Stomach smooth muscle (tissue), 2 donors: ENCODE results near the gene PRICKLE2.

Source experiments
- H3K27ac ChIP-seq: one replicate; pipeline ENCODE4 v1.7.0; 2013; ENCODE audit warnings: mild to moderate bottlenecking, low read length, inconsistent platforms
- H3K27me3 ChIP-seq, 2 donors: one replicate each; pipeline ENCODE4 v1.7.0; 2013; ENCODE audit warnings: low read length in 2 of 2; ENCODE audit not compliant: insufficient read depth in 2 of 2, control insufficient read depth in 1 of 2
- H3K36me3 ChIP-seq, 2 donors: one replicate each; pipeline ENCODE4 v1.7.0; 2013; ENCODE audit warnings: low read length in 2 of 2; ENCODE audit not compliant: control insufficient read depth in 2 of 2, insufficient read depth in 2 of 2
- H3K4me1 ChIP-seq: one replicate; pipeline ENCODE4 v1.7.0; 2013; ENCODE audit warnings: low read length; ENCODE audit not compliant: control insufficient read depth, insufficient read depth
- H3K4me3 ChIP-seq, 2 donors: one replicate each; pipeline ENCODE4 v1.7.0; 2013; ENCODE audit warnings: low read length in 2 of 2
- H3K9ac ChIP-seq, 2 donors: one replicate each; pipeline ENCODE4 v1.7.0; 2013; ENCODE audit warnings: low read length in 2 of 2, mild to moderate bottlenecking in 1 of 2
- H3K9me3 ChIP-seq, 2 donors: one replicate each; pipeline ENCODE4 v1.7.0; 2013; ENCODE audit warnings: low read length in 2 of 2; ENCODE audit not compliant: control insufficient read depth in 2 of 2
- donor health status: healthy.
- donor health status: Pancreatic carcinoma.

The PRICKLE2 gene

DNA sequence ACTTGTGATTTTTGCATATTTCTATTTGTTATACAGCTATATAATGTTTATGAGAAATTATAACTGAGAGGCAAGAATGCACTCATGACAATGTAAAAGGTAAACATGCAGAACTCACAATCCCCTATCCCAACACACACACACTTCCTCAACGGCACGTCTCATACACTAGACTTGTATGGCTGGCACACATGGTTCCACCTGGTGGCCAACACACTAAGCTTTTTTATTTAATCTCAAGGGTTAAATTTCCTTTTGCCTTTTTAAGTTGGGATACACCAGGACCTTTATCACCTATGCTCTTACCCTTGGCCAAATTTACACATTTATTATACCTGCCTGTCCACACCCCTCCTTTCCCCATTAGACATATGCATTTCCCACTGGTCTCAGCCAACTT is 113.4 kb downstream of the PRICKLE2 start:
- peaks cover 10% of the 10 kb centered on the region for H3K4me1 ChIP-seq
- H3K27me3 ChIP-seq: no peaks in the 10 kb centered on the region
- no peak overlapping the region for H3K27ac ChIP-seq

DNA sequence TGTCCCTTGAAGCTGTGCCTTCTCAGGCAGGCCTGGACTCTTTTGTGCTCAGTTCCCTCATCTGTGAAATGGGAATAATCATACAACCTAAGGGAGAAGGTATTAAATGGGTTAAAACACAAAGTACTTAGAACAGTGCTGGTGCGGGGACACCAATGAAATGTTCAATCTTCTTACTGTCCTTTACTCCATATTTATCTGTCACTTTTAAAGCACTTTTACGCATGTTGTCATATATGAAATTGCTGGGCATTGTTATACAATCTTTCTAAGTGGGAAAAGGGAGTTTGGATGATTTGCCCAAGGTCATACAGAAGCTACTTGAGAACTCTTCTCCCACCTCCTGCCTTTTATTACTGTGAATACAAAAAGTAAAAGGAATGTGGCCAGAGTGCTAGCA is 114.2 kb downstream of the PRICKLE2 start:
- no peaks in the 10 kb centered on the region for H3K27me3 ChIP-seq
- H3K36me3 ChIP-seq: peaks cover 9 to 19% of the 10 kb centered on the region in 2 donors
- no peak overlapping the region for H3K9ac ChIP-seq
- H3K4me3 ChIP-seq: no peak overlapping the region
- peaks cover 13% of the 10 kb centered on the region for H3K4me1 ChIP-seq
- H3K27ac ChIP-seq: no peak overlapping the region
- H3K9me3 ChIP-seq: no peaks in the 10 kb centered on the region

More for the DNA sequence above, 113.4 kb downstream of the PRICKLE2 start:
- Histone ChIP-seq H3K36me3 (peaks cover 9 to 15% of the 10 kb centered on the region in 2 donors), H3K4me3 (no peak overlapping the region), H3K9ac (no peak overlapping the region), H3K9me3 (no peaks in the 10 kb centered on the region)

DNA sequence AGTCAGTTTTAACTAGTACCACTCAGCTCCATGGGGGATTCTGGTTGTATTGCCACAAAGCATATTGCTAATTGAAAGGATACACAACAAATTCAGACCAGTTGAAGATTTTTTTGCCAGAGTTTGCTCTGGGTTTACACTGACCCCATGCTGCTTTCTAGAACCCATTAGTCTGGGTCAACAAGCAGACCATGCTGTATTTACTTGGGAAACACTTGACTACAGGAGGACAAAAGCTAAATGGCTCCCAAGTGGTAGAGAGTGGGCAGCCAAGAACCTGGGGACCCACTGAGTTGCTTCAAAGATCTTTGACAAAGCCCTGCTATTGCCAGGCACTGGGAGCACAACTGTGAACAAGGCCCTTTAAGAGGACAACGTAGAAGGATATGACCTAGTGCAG is 115.2 kb downstream of the PRICKLE2 start:
- peaks cover 9 to 21% of the 10 kb centered on the region in 2 donors for H3K36me3 ChIP-seq
- no peak overlapping the region for H3K27ac ChIP-seq
- no peak overlapping the region for H3K9ac ChIP-seq
- no peaks in the 10 kb centered on the region for H3K27me3 ChIP-seq
- no peaks in the 10 kb centered on the region for H3K9me3 ChIP-seq
- peaks cover 13% of the 10 kb centered on the region for H3K4me1 ChIP-seq
- no peak overlapping the region for H3K4me3 ChIP-seq

DNA sequence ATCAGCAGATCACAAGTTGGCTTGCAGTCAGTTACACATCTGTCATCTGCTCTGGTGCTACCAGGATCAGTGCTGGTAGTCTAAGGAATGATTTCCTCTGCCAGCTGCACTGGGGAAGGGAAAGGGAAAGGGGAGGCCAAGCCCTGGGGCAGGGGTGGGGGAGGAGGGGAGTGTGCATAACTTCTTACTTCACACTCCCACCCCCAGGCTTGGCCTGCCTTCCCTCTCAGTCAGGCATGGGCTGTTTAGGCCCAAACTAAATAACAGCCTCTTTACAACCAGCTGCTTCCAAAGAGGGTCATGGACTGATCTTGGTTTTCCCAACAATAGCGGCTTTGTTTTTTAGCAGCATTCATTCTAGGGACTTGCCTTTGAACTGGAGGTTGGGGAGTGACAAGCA is 115.8 kb downstream of the PRICKLE2 start:
- Histone ChIP-seq H3K9ac (no peak overlapping the region), H3K27ac (no peak overlapping the region), H3K27me3 (no peaks in the 10 kb centered on the region), H3K9me3 (no peaks in the 10 kb centered on the region), H3K4me1 (peaks cover 13% of the 10 kb centered on the region), H3K36me3 (peaks cover 6 to 24% of the 10 kb centered on the region in 2 donors), H3K4me3 (no peak overlapping the region)

DNA sequence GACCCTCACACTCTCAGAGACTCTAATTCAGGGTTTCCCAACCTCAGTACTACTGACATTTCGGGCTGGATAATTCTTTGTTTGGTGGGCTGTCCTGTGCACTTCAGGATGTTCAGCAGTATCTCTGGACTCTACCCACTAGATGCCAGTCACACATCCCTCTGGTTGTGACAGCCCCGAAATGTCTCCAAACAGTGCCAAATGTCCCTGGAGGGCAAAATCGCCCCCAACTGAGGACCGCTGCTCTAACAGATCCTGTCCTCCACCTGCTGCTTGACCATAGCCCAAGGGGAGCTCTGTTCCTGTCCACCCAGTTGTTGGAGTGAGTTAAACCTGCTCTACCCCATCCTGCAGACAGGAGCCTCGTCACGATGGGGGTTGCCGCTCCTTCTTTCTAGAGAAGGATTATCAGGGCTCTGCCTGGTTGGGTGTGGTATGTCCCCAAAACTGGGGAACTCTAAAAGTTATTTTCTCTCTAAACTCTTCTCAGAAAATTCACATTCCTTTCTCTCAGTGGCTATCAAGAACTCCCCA is 116.4 kb downstream of the PRICKLE2 start:
- H3K27ac ChIP-seq: no peak overlapping the region

DNA sequence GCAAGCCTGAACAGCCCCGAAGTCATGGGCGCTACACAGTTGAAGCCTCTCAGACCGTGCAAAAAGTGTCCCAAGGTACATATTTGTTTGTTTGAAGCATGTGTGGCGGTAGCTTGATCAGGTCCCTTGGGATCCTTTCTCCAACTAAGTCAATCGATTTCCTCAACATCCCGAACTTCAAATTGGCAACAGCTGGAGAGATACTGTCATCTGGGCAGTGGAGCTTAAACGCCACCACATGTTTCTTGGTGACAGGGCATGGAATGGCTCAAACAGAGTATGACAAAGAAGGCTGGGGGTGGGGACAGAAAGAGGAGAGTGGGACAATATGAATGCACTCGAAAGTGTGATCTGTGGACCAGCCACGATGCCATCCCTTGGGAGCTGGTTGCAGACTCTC is 117.0 kb downstream of the PRICKLE2 start:
- H3K27ac ChIP-seq: no peak overlapping the region
- no peak overlapping the region for H3K9ac ChIP-seq
- no peak overlapping the region for H3K4me3 ChIP-seq
- H3K36me3 ChIP-seq: peaks cover 6 to 28% of the 10 kb centered on the region in 2 donors
- H3K4me1 ChIP-seq: peaks cover 10% of the 10 kb centered on the region
- no peaks in the 10 kb centered on the region for H3K9me3 ChIP-seq
- H3K27me3 ChIP-seq: no peaks in the 10 kb centered on the region

More for the DNA sequence above, 116.4 kb downstream of the PRICKLE2 start:
- Histone ChIP-seq H3K9me3 (no peaks in the 10 kb centered on the region), H3K27me3 (no peaks in the 10 kb centered on the region), H3K9ac (no peak overlapping the region), H3K36me3 (peaks cover 6 to 28% of the 10 kb centered on the region in 2 donors), H3K4me1 (peaks cover 13% of the 10 kb centered on the region), H3K4me3 (no peak overlapping the region)

DNA sequence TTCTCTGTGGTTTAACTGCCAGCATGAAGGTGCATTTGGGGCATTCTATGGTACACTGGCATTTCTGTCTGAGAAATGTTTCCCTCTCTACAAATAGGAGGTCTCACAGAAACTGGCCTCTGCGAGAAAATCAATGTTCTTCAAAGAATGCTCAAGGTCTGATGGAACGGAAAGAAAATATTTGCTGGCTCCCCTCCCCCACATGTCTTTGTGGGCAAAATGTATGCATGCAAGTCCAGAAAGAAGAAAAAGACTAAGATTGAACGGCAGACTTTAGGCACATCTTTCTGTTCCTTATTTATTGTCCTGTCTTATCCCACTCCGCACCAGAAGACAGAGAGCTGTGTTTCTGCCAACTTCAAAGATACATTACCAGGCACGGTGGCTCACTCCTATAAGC is 118.1 kb downstream of the PRICKLE2 start:
- Histone ChIP-seq H3K9me3 (no peaks in the 10 kb centered on the region), H3K36me3 (peaks cover 6 to 29% of the 10 kb centered on the region in 2 donors), H3K4me1 (peaks cover 9% of the 10 kb centered on the region), H3K27ac (no peak overlapping the region), H3K9ac (no peak overlapping the region), H3K27me3 (no peaks in the 10 kb centered on the region), H3K4me3 (no peak overlapping the region)

DNA sequence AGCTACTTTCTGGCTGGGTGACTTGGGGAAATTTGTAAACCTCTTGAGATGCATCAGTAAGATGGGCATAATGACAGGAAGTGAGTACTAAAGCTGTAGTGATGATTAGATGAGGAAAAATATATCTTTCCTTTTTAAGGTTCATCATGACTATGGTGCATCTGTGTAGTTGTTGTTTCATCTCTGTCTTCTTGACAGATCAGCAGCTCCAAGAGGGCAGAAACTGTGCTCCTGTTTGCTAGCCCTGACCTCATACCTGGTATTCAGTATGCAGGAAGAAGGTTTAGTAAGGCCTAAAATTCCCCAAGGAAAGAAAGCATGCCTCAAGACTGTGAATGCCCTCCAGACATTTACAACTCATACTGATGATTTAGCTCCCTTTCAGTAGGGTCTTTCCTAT is 119.5 kb downstream of the PRICKLE2 start:
- Histone ChIP-seq H3K9me3 (no peaks in the 10 kb centered on the region), H3K9ac (no peak overlapping the region), H3K36me3 (peaks cover 6 to 28% of the 10 kb centered on the region in 2 donors), H3K4me3 (no peak overlapping the region), H3K27me3 (no peaks in the 10 kb centered on the region), H3K27ac (no peak overlapping the region), H3K4me1 (peaks cover 9% of the 10 kb centered on the region)

DNA sequence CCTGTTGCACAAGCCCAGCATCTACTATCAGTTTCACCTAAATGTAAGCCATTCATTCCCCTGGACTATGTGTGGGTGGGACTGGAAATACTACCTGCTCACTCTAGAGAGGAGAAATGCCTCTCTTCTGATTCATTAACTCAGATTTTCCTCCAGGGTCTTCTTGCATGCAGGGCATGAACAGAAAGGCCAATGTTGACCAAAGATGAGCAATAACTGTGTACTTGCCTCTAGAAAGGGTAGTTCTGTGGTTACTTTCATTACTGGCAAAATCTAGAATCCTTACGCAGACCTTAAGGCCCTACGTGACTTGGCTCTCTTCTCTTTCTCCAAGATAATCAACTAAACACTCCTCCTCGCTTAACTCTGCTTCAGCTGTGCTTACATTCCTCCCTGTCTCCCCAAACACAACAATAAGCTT is 120.6 kb downstream of the PRICKLE2 start:
- Histone ChIP-seq H3K27ac (no peak overlapping the region), H3K9ac (no peak overlapping the region), H3K4me1 (peaks cover 9% of the 10 kb centered on the region), H3K9me3 (no peaks in the 10 kb centered on the region), H3K27me3 (no peaks in the 10 kb centered on the region), H3K36me3 (peaks cover 9 to 26% of the 10 kb centered on the region in 2 donors), H3K4me3 (no peak overlapping the region)

DNA sequence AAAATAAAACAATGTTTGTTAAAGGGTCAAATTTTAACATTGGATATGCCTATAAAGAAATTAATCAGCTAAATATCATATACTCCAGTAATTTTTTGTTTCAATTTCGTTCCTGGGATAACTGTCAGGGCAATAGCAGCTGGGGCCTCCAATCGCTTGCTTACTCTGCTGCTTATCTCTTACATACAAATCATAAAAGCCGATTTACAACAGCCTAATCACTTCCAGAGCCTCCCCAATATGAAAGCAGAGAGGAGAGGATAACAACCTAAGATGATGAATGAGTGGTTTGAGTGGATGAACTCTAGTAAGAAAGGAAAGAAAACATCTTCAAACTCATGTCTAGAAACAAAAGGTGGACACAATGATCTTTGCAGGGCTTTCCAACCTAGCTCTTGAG is 121.3 kb downstream of the PRICKLE2 start:
- Histone ChIP-seq H3K27me3 (no peaks in the 10 kb centered on the region), H3K4me1 (peaks cover 9% of the 10 kb centered on the region), H3K9me3 (no peaks in the 10 kb centered on the region), H3K36me3 (peaks cover 16 to 31% of the 10 kb centered on the region in 2 donors), H3K4me3 (no peak overlapping the region), H3K27ac (no peak overlapping the region), H3K9ac (no peak overlapping the region)

DNA sequence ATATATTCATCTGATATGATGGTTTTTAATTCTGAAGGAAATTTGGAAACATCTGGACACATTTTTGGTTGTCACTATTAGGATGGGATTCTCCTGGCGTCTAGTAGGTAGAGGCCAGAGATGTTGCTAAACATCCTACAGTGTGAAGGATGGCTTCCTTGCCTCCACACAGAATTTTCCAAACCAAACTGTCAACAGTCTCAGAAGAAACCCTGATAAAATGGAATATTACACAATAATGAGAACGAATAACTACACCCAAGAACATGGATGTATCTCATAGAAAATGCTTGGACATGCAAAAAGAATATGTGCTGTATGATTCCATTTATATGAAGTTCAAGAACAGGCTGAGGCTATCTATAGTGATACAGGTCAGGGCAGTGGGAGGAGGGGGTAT is 122.1 kb downstream of the PRICKLE2 start:
- Histone ChIP-seq H3K9ac (no peak overlapping the region), H3K27me3 (no peaks in the 10 kb centered on the region), H3K36me3 (peaks cover 15 to 34% of the 10 kb centered on the region in 2 donors), H3K27ac (no peak overlapping the region), H3K4me1 (peaks cover 9% of the 10 kb centered on the region), H3K4me3 (no peak overlapping the region), H3K9me3 (no peaks in the 10 kb centered on the region)
